H1 (cell line): ENCODE measurements around the gene PSME1. TPM values are rescaled to one million over a fixed set of nuclear protein-coding genes. Genes with fewer than 3 reads are reported as not detected.

Experiments
- CTCF ChIA-PET: fragments of 300-600 bp; sonication (Branson Sonifier 250); formaldehyde crosslinking; loops from one replicate; lab custom pipeline; 2021; ENCODE audit not compliant: partially characterized antibody; lab: Charles Lee
- POLR2A ChIA-PET: fragments of 300-600 bp; sonication (Branson Sonifier 250); formaldehyde crosslinking; loops from one replicate; lab custom pipeline; 2021; ENCODE audit warnings: inconsistent platforms; ENCODE audit not compliant: partially characterized antibody; lab: Charles Lee
- DNase-seq, 2 experiments: peaks; one replicate each; pipeline versions ENCODE4 v3.0.0 to v3.0.0-alpha.2; 2010 to 2022; ENCODE audit warnings: low spot score in 2 of 2, low read depth in 1 of 2, mixed read lengths in 1 of 2
- FAIRE-seq: peaks from 2 replicates; lab custom pipeline; 2011; peaks lifted over from hg19 to GRCh38; lab: Jason Lieb, UNC
- H2AFZ ChIP-seq: 2 replicates; pipeline ENCODE4 v1.8.1; 2012; ENCODE audit warnings: low read length, inconsistent platforms
- H2AK5ac ChIP-seq: 2 replicates; pipeline ENCODE4 v1.6.1; 2013; ENCODE audit warnings: low read depth, low read length
- H2BK120ac ChIP-seq: replicated peaks from 2 replicates; pipeline ENCODE3; 2013; ENCODE audit warnings: low read depth, low read length, inconsistent platforms
- H2BK12ac ChIP-seq: 2 replicates; pipeline ENCODE4 v1.6.1; 2013; ENCODE audit warnings: low read depth, low read length
- H2BK15ac ChIP-seq: 2 replicates; pipeline ENCODE4 v1.6.1; 2013; ENCODE audit warnings: low read length
- H2BK20ac ChIP-seq: 2 replicates; pipeline ENCODE4 v1.6.1; 2013; ENCODE audit warnings: low read length
- H2BK5ac ChIP-seq: 2 replicates; pipeline ENCODE4 v1.6.1; 2013; ENCODE audit warnings: low read depth, low read length
- H3K14ac ChIP-seq: 2 replicates; pipeline ENCODE4 v1.6.1; 2013; ENCODE audit warnings: inconsistent platforms; ENCODE audit not compliant: insufficient read length
- H3K18ac ChIP-seq: 2 replicates; pipeline ENCODE4 v1.6.1; 2013; ENCODE audit warnings: low read length; ENCODE audit errors: extremely low read depth
- H3K23ac ChIP-seq: 2 replicates; pipeline ENCODE4 v1.6.1; 2013; ENCODE audit warnings: inconsistent platforms; ENCODE audit not compliant: insufficient read length
- H3K23me2 ChIP-seq: 2 replicates; pipeline ENCODE4 v1.6.1; 2013; ENCODE audit warnings: low read depth, low read length
- H3K27ac ChIP-seq: 2 replicates; pipeline ENCODE4 v1.6.1; 2011; ENCODE audit warnings: low read depth, low read length, inconsistent platforms
- H3K27me3 ChIP-seq, 4 experiments: replicated peaks in 1 of 4; 1 replicate in 1 of 4; 2 replicates in 3 of 4; pipeline versions ENCODE4 v1.6.1 to v1.8.1; 2011 to 2013; ENCODE audit warnings: low read length in 3 of 4, mild to moderate bottlenecking in 3 of 4, inconsistent platforms in 2 of 4, mixed read lengths in 2 of 4, moderate library complexity in 1 of 4; ENCODE audit not compliant: control insufficient read depth in 3 of 4, insufficient read depth in 3 of 4; ENCODE audit errors: extremely low read depth in 1 of 4
- H3K36me3 ChIP-seq, 4 experiments: 2 replicates each; pipeline versions ENCODE4 v1.6.1 to v1.8.1; 2011 to 2013; ENCODE audit warnings: mild to moderate bottlenecking in 4 of 4, low read length in 3 of 4, moderate library complexity in 2 of 4, control low read depth in 1 of 4, inconsistent platforms in 1 of 4; ENCODE audit not compliant: insufficient read depth in 4 of 4, control insufficient read depth in 2 of 4
- H3K4ac ChIP-seq: replicated peaks from 2 replicates; pipeline ENCODE3; 2013; ENCODE audit warnings: low read length, low read depth, mixed read lengths, inconsistent platforms; ENCODE audit not compliant: insufficient read length
- H3K4me1 ChIP-seq, 4 experiments: replicated peaks in 1 of 4; 1 replicate in 1 of 4; 2 replicates in 3 of 4; pipeline versions ENCODE4 v1.6.1 to v1.8.1; 2011 to 2013; ENCODE audit warnings: low read length in 3 of 4, inconsistent platforms in 2 of 4, mixed read lengths in 1 of 4; ENCODE audit not compliant: insufficient read depth in 4 of 4, control insufficient read depth in 3 of 4
- H3K4me2 ChIP-seq, 2 experiments: 2 replicates each; pipeline versions ENCODE4 v1.6.1 to v1.8.1; 2011 to 2013; ENCODE audit warnings: low read depth in 2 of 2, low read length in 2 of 2, control low read depth in 1 of 2, inconsistent platforms in 1 of 2, mild to moderate bottlenecking in 1 of 2; ENCODE audit not compliant: insufficient read depth in 1 of 2
- H3K4me3 ChIP-seq, 4 experiments: fragments of 200-600, 300-600 bp in 1 of 4; sonication (generic), shearing (Covaris generic), sonication (Bioruptor Twin) in 1 of 4; 2 replicates each; pipeline versions ENCODE4 v1.5.1 to v1.8.1; 2011 to 2016; ENCODE audit warnings: low read length in 4 of 4, low read depth in 3 of 4, control low read depth in 2 of 4, inconsistent platforms in 2 of 4, mild to moderate bottlenecking in 2 of 4, mixed read lengths in 1 of 4, moderate library complexity in 1 of 4; ENCODE audit not compliant: insufficient read depth in 2 of 4; ENCODE audit errors: extremely low read depth in 1 of 4
- H3K56ac ChIP-seq: replicated peaks from 2 replicates; pipeline ENCODE3; 2013; ENCODE audit warnings: low read depth, mild to moderate bottlenecking, mixed read lengths, low read length, inconsistent platforms; ENCODE audit not compliant: insufficient read length
- H3K79me1 ChIP-seq: 2 replicates; pipeline ENCODE4 v1.6.1; 2013; ENCODE audit warnings: low read depth, low read length, control low read depth
- H3K79me2 ChIP-seq, 2 experiments: 2 replicates each; pipeline versions ENCODE4 v1.6.1 to v1.8.1; 2012 to 2013; ENCODE audit warnings: low read length in 2 of 2, mild to moderate bottlenecking in 2 of 2, inconsistent platforms in 1 of 2; ENCODE audit not compliant: insufficient read depth in 2 of 2, control insufficient read depth in 1 of 2
- H3K9ac ChIP-seq, 4 experiments: replicated peaks in 1 of 4; 1 replicate in 1 of 4; 2 replicates in 3 of 4; pipeline versions ENCODE4 v1.6.1 to v1.8.1; 2011 to 2013; ENCODE audit warnings: low read depth in 3 of 4, low read length in 3 of 4, control low read depth in 2 of 4, mild to moderate bottlenecking in 2 of 4, moderate library complexity in 2 of 4, inconsistent platforms in 1 of 4; ENCODE audit errors: extremely low read depth in 1 of 4
- H3K9me3 ChIP-seq, 2 experiments: 2 replicates each; pipeline versions ENCODE4 v1.6.1 to v1.8.1; 2012 to 2013; ENCODE audit warnings: mild to moderate bottlenecking in 2 of 2, moderate library complexity in 2 of 2, control low read depth in 1 of 2, inconsistent platforms in 1 of 2, low read depth in 1 of 2, low read length in 1 of 2, mixed read lengths in 1 of 2; ENCODE audit not compliant: insufficient read depth in 2 of 2
- H4K20me1 ChIP-seq, 2 experiments: replicated peaks in 1 of 2; 2 replicates each; pipeline versions ENCODE3 to v1.8.1; 2011 to 2013; ENCODE audit warnings: inconsistent platforms in 2 of 2, low read length in 2 of 2, mild to moderate bottlenecking in 1 of 2; ENCODE audit not compliant: insufficient read depth in 2 of 2, control insufficient read depth in 1 of 2
- H4K5ac ChIP-seq: 2 replicates; pipeline ENCODE4 v1.6.1; 2013; ENCODE audit warnings: low read length, low read depth, mixed read lengths, inconsistent platforms; ENCODE audit not compliant: insufficient read length
- H4K8ac ChIP-seq: 2 replicates; pipeline ENCODE4 v1.8.0; 2013; ENCODE audit warnings: mild to moderate bottlenecking, moderate library complexity, low read length, inconsistent platforms; ENCODE audit not compliant: insufficient read depth; ENCODE audit errors: extremely low read depth
- H4K91ac ChIP-seq: replicated peaks from 2 replicates; pipeline ENCODE3; 2013; ENCODE audit warnings: low read length, mixed read lengths, inconsistent platforms; ENCODE audit not compliant: insufficient read length
- BACH1 ChIP-seq: IDR thresholded peaks from 2 replicates; pipeline ENCODE4 v1.6.1; 2012; ENCODE audit warnings: low read length, improper control_type of control experiment
- BCL11A ChIP-seq, 2 experiments: IDR thresholded peaks; one replicate each; pipeline ENCODE4 v1.6.1; 2011; ENCODE audit warnings: low read depth in 2 of 2, low read length in 2 of 2, mild to moderate bottlenecking in 2 of 2
- CHD1 ChIP-seq: IDR thresholded peaks from 2 replicates; pipeline ENCODE4 v1.6.1; 2012; ENCODE audit warnings: low read depth, low read length, improper control_type of control experiment
- EP300 ChIP-seq, 2 experiments: IDR thresholded peaks; 1 replicate in 1 of 2; 2 replicates in 1 of 2; pipeline ENCODE4 v1.6.1; 2011 to 2012; ENCODE audit warnings: low read depth in 2 of 2, low read length in 2 of 2, mild to moderate bottlenecking in 2 of 2, borderline replicate concordance in 1 of 2, inconsistent platforms in 1 of 2, moderate library complexity in 1 of 2
- GABPA ChIP-seq: IDR thresholded peaks from 2 replicates; pipeline ENCODE4 v1.6.1; 2011; ENCODE audit warnings: mild to moderate bottlenecking, low read length, moderate library complexity, borderline replicate concordance; ENCODE audit not compliant: insufficient read depth
- JUN ChIP-seq: IDR thresholded peaks from 2 replicates; pipeline ENCODE4 v1.6.1; 2011; ENCODE audit warnings: low read depth, mild to moderate bottlenecking, improper control_type of control experiment, low read length
- PHF8 ChIP-seq: fragments of 200-600 bp; sonication (generic); conservative IDR thresholded peaks from 2 replicates; pipeline ENCODE4 v1.7.1; 2012; ENCODE audit warnings: low read depth, mild to moderate bottlenecking, inconsistent platforms, low read length, moderate library complexity
- RBBP5 ChIP-seq: IDR thresholded peaks from 2 replicates; pipeline ENCODE4 v1.7.1; 2012; ENCODE audit warnings: low read depth, mild to moderate bottlenecking, inconsistent platforms, low read length, moderate library complexity, borderline replicate concordance
- SP2 ChIP-seq: IDR thresholded peaks from 2 replicates; pipeline ENCODE4 v1.6.1; 2012; ENCODE audit warnings: mild to moderate bottlenecking, low read length, inconsistent platforms
- SP4 ChIP-seq: IDR thresholded peaks from 2 replicates; pipeline ENCODE4 v1.6.1; 2012; ENCODE audit warnings: low read length, inconsistent platforms
- ZNF274 ChIP-seq: IDR thresholded peaks from 2 replicates; pipeline ENCODE4 v1.7.0; 2012; ENCODE audit warnings: low read length, borderline replicate concordance; ENCODE audit errors: extremely low read depth
- WGBS, 2 experiments: shearing (Covaris generic) in 1 of 2; methylation state at CpG; one replicate each; pipeline versions ENCODE4 v1.1.6 to v1.1.7; 2013 to 2015; ENCODE audit warnings: low lambda C conversion rate in 2 of 2, mixed read lengths in 2 of 2, inconsistent platforms in 1 of 2, low coverage in 1 of 2, missing lambda C conversion rate in 1 of 2; ENCODE audit not compliant: insufficient replicate concordance in 2 of 2, insufficient coverage in 1 of 2, insufficient read length in 1 of 2; ENCODE audit errors: extremely low coverage in 1 of 2, missing lambda C conversion rate in 1 of 2; 5-methylcytosine and 5-hydroxymethylcytosine counted together
- polyA plus RNA-seq, 7 experiments: library from polyadenylated mRNA; depleted of rRNA in 3 of 7; stranded (reverse) in 5 of 7; unstranded in 2 of 7; fragments of >200 nt in 5 of 7; fragments of 200-250 nt in 2 of 7; gene quantifications; 1 replicate in 5 of 7; 2 replicates in 1 of 7; 4 replicates in 1 of 7; pipeline versions ENCODE4 v1.2.1 to v1.2.3, GENCODE V29; 2011 to 2013; ENCODE audit warnings: missing spikeins in 2 of 7, mixed read lengths in 2 of 7
- total RNA-seq: library from RNA; stranded (reverse); fragmentation: NEBNext Ultra II Directional; extraction: Animal tissue kit (Norgen Biotek cat#: 25700); gene quantifications from 2 replicates; pipeline ENCODE4 v1.2.1, GENCODE V29; 2021

The PSME1 gene
- total and polyA plus RNA-seq, 2 of the 8 experiments (the other 6 are each of a cell fraction or from before 2014, with no cell fraction given) = 74.9 to 85.9 TPM

DNA sequence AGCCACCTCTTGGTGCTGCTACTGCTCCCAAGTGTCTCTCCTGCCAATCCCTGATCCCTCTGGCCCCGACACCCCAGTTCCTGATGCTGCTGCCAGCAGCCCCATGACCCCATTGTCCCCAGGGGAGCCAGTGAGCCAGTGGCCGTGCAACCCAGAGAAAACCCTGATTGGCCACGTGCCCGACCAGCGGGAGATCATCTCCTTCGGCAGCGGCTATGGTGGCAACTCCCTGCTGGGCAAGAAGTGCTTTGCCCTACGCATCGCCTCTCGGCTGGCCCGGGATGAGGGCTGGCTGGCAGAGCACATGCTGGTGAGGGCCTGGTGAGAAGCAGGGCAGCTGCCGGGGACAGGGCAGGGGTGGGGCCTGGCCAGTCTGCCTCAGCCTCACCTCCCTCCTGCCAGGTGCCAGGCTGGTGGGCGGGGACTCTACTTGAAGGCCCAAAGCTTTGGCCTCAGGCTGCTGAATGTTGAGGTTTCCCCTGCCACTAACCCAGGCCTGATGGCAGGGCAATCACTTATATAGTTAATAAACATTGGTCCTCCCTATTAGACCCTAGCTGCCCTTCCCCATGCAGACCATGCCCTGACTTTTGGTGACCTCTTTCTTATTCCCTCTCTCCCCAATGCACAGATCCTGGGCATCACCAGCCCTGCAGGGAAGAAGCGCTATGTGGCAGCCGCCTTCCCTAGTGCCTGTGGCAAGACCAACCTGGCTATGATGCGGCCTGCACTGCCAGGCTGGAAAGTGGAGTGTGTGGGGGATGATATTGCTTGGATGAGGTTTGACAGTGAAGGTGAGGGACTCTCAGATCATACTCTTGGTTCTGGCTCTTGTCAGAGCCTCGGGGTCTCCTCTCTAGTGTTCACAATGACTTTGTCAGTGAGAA, 36.8 kb upstream of the PSME1 start:
- Histone ChIP-seq H2BK5ac (no peak overlapping the region), H2BK20ac (no peak overlapping the region), H4K91ac (no peak overlapping the region), H4K8ac (no peak overlapping the region; the same call in 1 of the 2 replicates), H2BK15ac (no peak overlapping the region), H3K4ac (no peak overlapping the region), H3K36me3 (peaks cover 9 to 70% (median 43%) of the 10 kb centered on the region in 4 experiments; a peak in 7 of 8 replicates), H3K4me1 (peaks cover 0 to 9% (median 6%) of the 10 kb centered on the region in 4 experiments; a peak in 6 of 7 replicates), H2BK12ac (no peak overlapping the region), H3K18ac (no peak overlapping the region), H3K14ac (no peak overlapping the region), H3K27me3 (no peaks in the 10 kb centered on the region), H2BK120ac (no peak overlapping the region), H3K79me2 (peaks cover 0 to 21% of the 10 kb centered on the region in 2 experiments; a peak in 2 of 4 replicates), H3K9me3 (peaks cover 0 to 3% of the 10 kb centered on the region in 2 experiments; a peak in 3 of 4 replicates), H4K5ac (no peak overlapping the region), H2AK5ac (no peak overlapping the region), H4K20me1 (peaks cover 7 to 11% of the 10 kb centered on the region in 2 experiments), H3K23me2 (peaks cover 8% of the 10 kb centered on the region), H3K23ac (no peak overlapping the region), H3K4me2 (no peak overlapping the region), H3K79me1 (peaks cover 5% of the 10 kb centered on the region), H3K4me3 (no peak overlapping the region), H3K9ac (no peak overlapping the region), H3K56ac (no peak overlapping the region), H3K27ac (no peak overlapping the region), H2AFZ (no peak overlapping the region)
- WGBS, 2 experiments = 96% methylated on average over 16 of the region's 17 CpGs; no CpG with 5 or more reads in 1 of the 2 experiments
- DNase-seq = no peak
- no peak for FAIRE-seq
- POLR2A ChIA-PET = interaction anchor here (0.8 to 23.9 kb wide), 9 partner anchors 6 to 44 kb away, joined by 3 to 626 read pairs (median 5); partner anchors contain the start of genes CPNE6, DCAF11, EMC9 and NRL
- CTCF ChIA-PET = interaction anchor here (0.9 to 12.8 kb wide), 3 partner anchors 7 to 41 kb away, joined by 3 to 160 read pairs (median 3); no protein-coding TSS in a partner anchor
- TF ChIP-seq SP4 (no peak), JUN (no peak), CHD1 (no peak), EP300 (IDR thresholded peaks at IDR 0.05; ENCODE audit: borderline replicate concordance in 1 of 2, low read depth in 2 of 2, low read length in 2 of 2) (no peak), RBBP5 (no peak), BCL11A (IDR thresholded peaks at IDR 0.05; ENCODE audit: low read depth in 2 of 2, low read length in 2 of 2) (no peak), SP2 (no peak), GABPA (no peak), BACH1 (no peak), ZNF274 (no peak), PHF8 (no peak)
